Right atrium auricular region (tissue), 2 donors: ENCODE data around the gene LEMD2. TPM values are rescaled to one million over a fixed set of nuclear protein-coding genes. Genes with fewer than 3 reads are reported as not detected.

Source experiments
- DNase-seq: peaks from one replicate; pipeline ENCODE4 v3.0.0-alpha.2; 2019; ENCODE audit warnings: low spot score
- H3K27ac ChIP-seq, 2 donors: fragments of 200-600 bp; sonication (generic); 1 replicate in 1 of 2; 2 replicates in 1 of 2; pipeline ENCODE4 v1.5.1; 2016 to 2019
- H3K27me3 ChIP-seq, 2 donors: fragments of 200-600 bp; sonication (generic); one replicate each; pipeline versions ENCODE4 v1.5.1 to v1.6.0; 2017 to 2019
- H3K36me3 ChIP-seq: fragments of 200-600 bp; sonication (generic); one replicate; pipeline ENCODE4 v1.5.1; 2016
- H3K4me1 ChIP-seq, 2 donors: fragments of 200-600 bp; sonication (generic); one replicate each; pipeline versions ENCODE4 v1.5.1 to v1.6.0; 2017 to 2019
- H3K4me3 ChIP-seq, 2 donors: fragments of 200-600 bp; sonication (generic); 1 replicate in 1 of 2; 2 replicates in 1 of 2; pipeline ENCODE4 v1.5.1; 2017 to 2019; ENCODE audit warnings: mild to moderate bottlenecking in 1 of 2, moderate library complexity in 1 of 2
- H3K9me3 ChIP-seq, 2 donors: fragments of 200-600 bp; sonication (generic); one replicate each; pipeline ENCODE4 v1.5.1; 2019
- CTCF ChIP-seq, 2 donors: fragments of 200-600 bp; sonication (generic); IDR thresholded peaks; one replicate each; pipeline ENCODE4 v1.5.1; 2019; ENCODE audit warnings: antibody characterized with exemption in 2 of 2
- total RNA-seq, 2 donors: library from RNA; depleted of rRNA; stranded (reverse); fragments of >200 nt; gene quantifications; one replicate each; pipeline ENCODE4 v1.1.0, GENCODE V29; 2016

Gene LEMD2
- total RNA-seq, 2 donors from 2014 or later = 25.9 to 28.1 TPM

- no peak for DNase-seq
- Histone ChIP-seq H3K9me3 (no peaks in the 10 kb centered on the region), H3K4me1 (peaks cover 0 to 32% of the 10 kb centered on the region in 2 donors), H3K36me3 (peaks cover 39% of the 10 kb centered on the region), H3K27ac (peak overlapping the region; percentile 71 to 77), H3K27me3 (no peaks in the 10 kb centered on the region), H3K4me3 (no peak overlapping the region)
- no peak for TF ChIP-seq CTCF (IDR thresholded peaks at IDR 0.05)
Measured at GRCh38 chr6:33732817-33733708, 55.9 kb downstream of the LEMD2 start.

GRCh38 chr6:33732385-33732784 is 56.5 kb downstream of the LEMD2 start:
- Histone ChIP-seq H3K27ac (peak overlapping the region; percentile 71 to 77), H3K27me3 (no peaks in the 10 kb centered on the region), H3K36me3 (peaks cover 38% of the 10 kb centered on the region), H3K4me3 (no peak overlapping the region), H3K9me3 (no peaks in the 10 kb centered on the region), H3K4me1 (peaks cover 0 to 33% of the 10 kb centered on the region in 2 donors)
- TF ChIP-seq CTCF (IDR thresholded peaks at IDR 0.05) = no peak
- no peak for DNase-seq

GRCh38 chr6:33731751-33732282 is 57.1 kb downstream of the LEMD2 start:
- Histone ChIP-seq H3K27me3 (no peaks in the 10 kb centered on the region), H3K4me1 (peaks cover 0 to 33% of the 10 kb centered on the region in 2 donors), H3K27ac (peak overlapping the region; percentile 71 to 77)

GRCh38 chr6:33731035-33731434 is 57.9 kb downstream of the LEMD2 start:
- no peak for DNase-seq
- Histone ChIP-seq H3K9me3 (no peaks in the 10 kb centered on the region), H3K36me3 (peaks cover 50% of the 10 kb centered on the region), H3K4me1 (peaks cover 0 to 31% of the 10 kb centered on the region in 2 donors), H3K27me3 (no peaks in the 10 kb centered on the region), H3K4me3 (no peak overlapping the region), H3K27ac (peak overlapping the region; percentile 71 to 77)
- TF ChIP-seq CTCF (IDR thresholded peaks at IDR 0.05) = no peak

More at GRCh38 chr6:33731751-33732282, 57.1 kb downstream of the LEMD2 start:
- Histone ChIP-seq H3K36me3 (peaks cover 43% of the 10 kb centered on the region), H3K4me3 (no peak overlapping the region), H3K9me3 (no peaks in the 10 kb centered on the region)
- no peak for DNase-seq
- no peak for TF ChIP-seq CTCF (IDR thresholded peaks at IDR 0.05)

GRCh38 chr6:33730611-33731010 is 58.3 kb downstream of the LEMD2 start:
- peaks cover 0 to 31% of the 10 kb centered on the region in 2 donors for H3K4me1 ChIP-seq
- peaks cover 49% of the 10 kb centered on the region for H3K36me3 ChIP-seq

More at GRCh38 chr6:33730611-33731010, 58.3 kb downstream of the LEMD2 start:
- no peaks in the 10 kb centered on the region for H3K27me3 ChIP-seq
- peak overlapping the region; percentile 71 to 77 for H3K27ac ChIP-seq
- H3K9me3 ChIP-seq = no peaks in the 10 kb centered on the region
- DNase-seq = no peak
- no peak overlapping the region for H3K4me3 ChIP-seq
- TF ChIP-seq CTCF (IDR thresholded peaks at IDR 0.05) = no peak
